HCT116 (cell line): ENCODE results near the gene TM7SF3.

ENCODE experiments used
- CTCF ChIP-seq, 3 experiments: fragments of 200-600 bp in 1 of 3; sonication (generic) in 1 of 3; IDR thresholded peaks in 2 of 3; conservative IDR thresholded peaks in 1 of 3; 2 replicates each; pipeline ENCODE4 v1.5.1; 2012 to 2017; ENCODE audit warnings: low read depth in 2 of 3, low read length in 2 of 3, antibody characterized with exemption in 1 of 3, borderline replicate concordance in 1 of 3, control low read depth in 1 of 3, mild to moderate bottlenecking in 1 of 3, mixed read lengths in 1 of 3, mixed run types in 1 of 3, moderate library complexity in 1 of 3; ENCODE audit not compliant: insufficient read depth in 1 of 3
- REST ChIP-seq: IDR thresholded peaks from 2 replicates; pipeline ENCODE4 v1.6.1; 2012; ENCODE audit warnings: low read depth
- SP1 ChIP-seq: IDR thresholded peaks from 2 replicates; pipeline ENCODE4 v1.6.1; 2012; ENCODE audit warnings: low read depth
- ZFX ChIP-seq: fragments of 450-650 bp; IDR thresholded peaks from 2 replicates; pipeline ENCODE4 v1.6.1; 2017

GRCh38 chr12:26963413-26963812 lies 50.8 kb downstream of the TM7SF3 start:
- no peak for TF ChIP-seq ZFX
- no peak for TF ChIP-seq CTCF (IDR thresholded peaks at IDR 0.05 in 2 of 3, conservative IDR thresholded peaks at IDR 0.05 in 1 of 3; ENCODE audit: borderline replicate concordance in 1 of 3, insufficient read depth in 1 of 3, low read depth in 2 of 3, low read length in 2 of 3)
- TF ChIP-seq REST: no peak
- TF ChIP-seq SP1: no peak
